Mucosa of descending colon (tissue), 3 donors: ENCODE measurements around the gene OCLN. TPM values are rescaled to one million over a fixed set of nuclear protein-coding genes. Genes with fewer than 3 reads are reported as not detected.
"Not testable (repeated sequence)": the region's sequence is repeated elsewhere in the genome, so short reads cannot be mapped to it uniquely, and the experiment has no call there.

Experiments
- ATAC-seq: fragments of 200-7000 bp; cut with Tn5 transposase; one replicate; pipeline ENCODE4 v1.9.1; 2020; ENCODE audit warnings: mild to moderate bottlenecking, moderate library complexity
- DNase-seq, 3 donors: peaks; one replicate each; pipeline ENCODE4 v3.0.0-alpha.2; 2020
- H3K36me3 ChIP-seq: fragments of 200-600 bp; one replicate; pipeline ENCODE4 v1.8.0; 2021; ENCODE audit warnings: low read depth, mild to moderate bottlenecking
- H3K4me1 ChIP-seq: fragments of 200-600 bp; one replicate; pipeline ENCODE4 v1.8.0; 2021; ENCODE audit warnings: low read depth, mild to moderate bottlenecking
- H3K4me3 ChIP-seq: fragments of 200-600 bp; one replicate; pipeline ENCODE4 v1.8.0; 2021; ENCODE audit warnings: mild to moderate bottlenecking
- H3K9me3 ChIP-seq: fragments of 200-600 bp; one replicate; pipeline ENCODE4 v1.8.0; 2021; ENCODE audit warnings: mild to moderate bottlenecking
- intact Hi-C, 2 donors: fragments of 100-400 bp; cut with DNase I in 1 of 2; cut with micrococcal nuclease in 1 of 2; formaldehyde crosslinking; loops; one replicate each; pipeline versions ENCODE4 v1.11.0 to v1.11.1; 2022; cut with DNase I, micrococcal nuclease
- total RNA-seq, 3 donors: library from RNA; stranded (reverse); fragmentation: NEBNext Ultra II Directional in 2 of 3; extraction: Animal tissue kit (Norgen Biotek cat#: 25700) in 2 of 3; gene quantifications; one replicate each; pipeline versions ENCODE4 v1.2.1 to v1.2.4, GENCODE V29; 2021 to 2023
- TF ChIP-seq, protein P1 (sequence below): fragments of 200-600 bp; IDR thresholded peaks from one replicate; pipeline ENCODE4 v1.8.0; 2022; ENCODE audit warnings: antibody characterized with exemption, mild to moderate bottlenecking
- donor health status: DM: no; HTN: no; CAD: no; lungs with moderate emphysema.
- donor health status: DM: no; HTN: no; CAD: no.
- donor health status: DM: no; HTN: yes; CAD: no.

Gene OCLN
- total RNA-seq, 3 donors from 2014 or later: 50.2 to 134 (median 130) TPM

DNA sequence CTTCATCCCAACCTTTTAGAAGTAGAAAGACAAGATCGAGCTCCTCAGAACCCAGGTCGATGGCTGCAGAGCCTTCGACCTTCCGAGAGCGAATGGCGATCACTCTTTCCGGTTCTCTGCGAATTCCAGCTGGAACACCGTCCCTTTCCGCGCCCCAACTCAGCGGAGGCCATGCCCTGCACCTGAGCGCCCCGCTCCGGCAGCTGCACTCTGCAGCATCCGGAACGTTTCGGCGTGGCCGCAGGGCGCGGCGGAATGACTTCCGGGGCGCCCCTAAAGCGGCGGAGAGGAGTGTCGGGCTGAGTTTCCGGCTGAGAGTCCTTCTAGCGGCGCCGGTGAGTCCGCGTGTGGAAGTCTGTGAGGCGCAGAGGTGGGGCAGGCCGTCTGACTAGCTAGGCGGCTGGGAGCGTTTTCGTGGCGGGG is 67.3 kb downstream of the OCLN start, which contains the start of gene GTF2H2C:
Gene GTF2H2C (plus strand): TSS at position 284 of the 423 bp plus-strand sequence. CDS start 4,942 bp downstream, outside the sequence.
- ATAC-seq (peak; percentile 99), DNase-seq (peak; percentile 88)
- H3K4me3 ChIP-seq, H3K36me3 ChIP-seq, intact Hi-C loops, H3K9me3 ChIP-seq, H3K4me1 ChIP-seq: not testable (repeated sequence)
- TF ChIP-seq, protein P1, sequence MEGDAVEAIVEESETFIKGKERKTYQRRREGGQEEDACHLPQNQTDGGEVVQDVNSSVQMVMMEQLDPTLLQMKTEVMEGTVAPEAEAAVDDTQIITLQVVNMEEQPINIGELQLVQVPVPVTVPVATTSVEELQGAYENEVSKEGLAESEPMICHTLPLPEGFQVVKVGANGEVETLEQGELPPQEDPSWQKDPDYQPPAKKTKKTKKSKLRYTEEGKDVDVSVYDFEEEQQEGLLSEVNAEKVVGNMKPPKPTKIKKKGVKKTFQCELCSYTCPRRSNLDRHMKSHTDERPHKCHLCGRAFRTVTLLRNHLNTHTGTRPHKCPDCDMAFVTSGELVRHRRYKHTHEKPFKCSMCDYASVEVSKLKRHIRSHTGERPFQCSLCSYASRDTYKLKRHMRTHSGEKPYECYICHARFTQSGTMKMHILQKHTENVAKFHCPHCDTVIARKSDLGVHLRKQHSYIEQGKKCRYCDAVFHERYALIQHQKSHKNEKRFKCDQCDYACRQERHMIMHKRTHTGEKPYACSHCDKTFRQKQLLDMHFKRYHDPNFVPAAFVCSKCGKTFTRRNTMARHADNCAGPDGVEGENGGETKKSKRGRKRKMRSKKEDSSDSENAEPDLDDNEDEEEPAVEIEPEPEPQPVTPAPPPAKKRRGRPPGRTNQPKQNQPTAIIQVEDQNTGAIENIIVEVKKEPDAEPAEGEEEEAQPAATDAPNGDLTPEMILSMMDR: peak; percentile 30

DNA sequence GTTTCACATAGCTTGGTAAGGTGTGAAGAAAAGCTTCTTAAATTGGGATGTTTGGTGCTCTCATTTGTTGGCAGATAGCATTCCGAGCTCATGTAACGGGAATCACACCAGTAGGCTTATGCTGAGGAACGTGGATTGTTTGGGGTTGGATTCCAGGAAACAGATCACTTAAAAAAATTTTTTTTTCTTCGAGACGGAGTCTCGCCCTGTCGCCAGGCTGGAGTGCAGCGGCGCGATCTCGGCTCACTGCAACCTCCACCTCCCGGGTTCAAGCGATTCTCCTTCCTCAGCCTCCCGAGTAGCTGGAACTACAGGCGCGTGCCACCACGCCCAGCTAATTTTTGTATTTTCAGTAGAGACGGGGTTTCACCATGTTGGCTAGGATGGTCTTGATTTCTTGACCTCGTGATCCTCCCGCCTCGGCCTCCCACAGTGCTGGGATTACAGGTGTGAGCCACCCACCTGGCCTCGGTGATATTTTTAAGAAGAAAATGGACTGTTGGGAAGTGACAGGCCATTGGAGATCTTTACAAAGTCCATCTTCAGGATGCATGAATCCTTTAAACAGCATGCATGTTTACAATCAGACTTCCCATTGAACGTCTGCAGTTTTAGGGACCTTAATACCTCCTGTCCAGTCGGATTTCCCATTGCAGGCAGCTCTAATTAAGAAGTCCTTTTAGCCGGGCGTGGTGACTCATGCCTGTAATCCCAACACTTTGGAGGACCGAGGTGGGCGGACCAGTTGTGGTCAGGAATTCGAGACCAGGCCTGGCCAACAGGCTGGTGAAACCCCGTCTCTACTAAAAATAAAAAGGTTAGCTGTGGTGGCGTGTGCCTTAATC is 68.2 kb downstream of the OCLN start:
- intact Hi-C loops, H3K4me1 ChIP-seq, H3K36me3 ChIP-seq, H3K9me3 ChIP-seq, H3K4me3 ChIP-seq: not testable (repeated sequence)
- DNase-seq (peak in 1 of 3 donors; percentile 35), ATAC-seq (peak; percentile 23)

DNA sequence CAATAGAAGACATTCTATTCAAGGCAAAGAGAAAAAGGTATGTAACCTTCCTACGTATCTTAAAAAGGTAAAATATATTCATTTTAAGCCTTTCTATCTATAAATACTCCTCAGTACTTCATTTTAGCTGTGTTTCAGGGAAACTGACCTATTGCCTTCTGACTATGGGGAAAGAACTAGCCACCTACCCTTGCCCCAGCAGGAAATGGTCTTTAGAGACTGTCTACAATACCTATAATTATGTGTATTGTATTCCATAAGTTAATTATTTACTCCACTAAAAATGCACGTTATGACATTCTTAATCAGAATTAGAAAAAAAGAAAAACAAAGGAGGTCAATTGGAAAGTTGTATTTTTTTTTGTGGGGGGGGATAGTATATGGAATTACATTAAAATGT is 73.6 kb downstream of the OCLN start:
- H3K9me3 ChIP-seq, H3K4me3 ChIP-seq, H3K4me1 ChIP-seq, H3K36me3 ChIP-seq, DNase-seq, intact Hi-C loops: not testable (repeated sequence)
- ATAC-seq: peak; percentile 73

DNA sequence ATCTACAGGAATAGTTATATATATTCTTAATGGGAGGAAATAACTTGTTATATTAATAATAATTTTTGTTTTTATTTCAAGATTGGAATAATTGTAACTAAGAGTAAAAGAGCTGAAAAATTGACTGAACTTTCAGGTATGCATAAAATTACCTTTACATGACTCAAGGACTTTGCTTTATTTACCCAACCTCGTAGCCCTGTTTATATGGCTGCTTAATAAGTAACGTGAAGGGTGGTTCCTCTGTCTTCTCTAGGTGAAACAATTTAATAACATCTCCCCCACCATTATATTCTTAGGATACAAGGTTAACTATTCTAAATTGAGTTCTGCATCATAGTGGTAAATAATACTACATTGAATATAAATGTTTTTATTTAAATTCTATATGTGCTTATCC is 75.5 kb downstream of the OCLN start:
- H3K36me3 ChIP-seq, H3K9me3 ChIP-seq, H3K4me1 ChIP-seq, H3K4me3 ChIP-seq, DNase-seq, intact Hi-C loops: not testable (repeated sequence)
- peak; percentile 38 for ATAC-seq

DNA sequence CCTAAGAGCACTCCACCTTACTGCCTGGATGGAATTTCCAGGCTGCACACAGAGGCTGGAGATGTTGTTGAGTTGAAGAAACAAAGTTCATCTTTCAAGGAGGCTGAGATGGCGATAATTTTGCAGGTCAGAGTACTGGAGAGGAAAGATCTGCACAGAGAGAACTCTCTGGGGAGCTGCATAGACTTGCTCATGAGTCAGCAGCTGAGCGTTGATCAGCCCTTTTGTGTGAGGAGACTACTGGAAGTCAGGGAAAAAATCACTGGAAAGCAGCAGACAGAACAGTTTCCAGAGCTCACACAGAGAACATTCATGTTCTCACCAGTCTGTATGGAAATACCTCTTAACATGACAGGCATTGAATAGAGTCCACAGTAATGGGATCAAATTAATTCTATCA is 90.8 kb downstream of the OCLN start:
- ATAC-seq, H3K9me3 ChIP-seq, H3K4me3 ChIP-seq, H3K36me3 ChIP-seq, intact Hi-C loops, H3K4me1 ChIP-seq, DNase-seq: not testable (repeated sequence)

DNA sequence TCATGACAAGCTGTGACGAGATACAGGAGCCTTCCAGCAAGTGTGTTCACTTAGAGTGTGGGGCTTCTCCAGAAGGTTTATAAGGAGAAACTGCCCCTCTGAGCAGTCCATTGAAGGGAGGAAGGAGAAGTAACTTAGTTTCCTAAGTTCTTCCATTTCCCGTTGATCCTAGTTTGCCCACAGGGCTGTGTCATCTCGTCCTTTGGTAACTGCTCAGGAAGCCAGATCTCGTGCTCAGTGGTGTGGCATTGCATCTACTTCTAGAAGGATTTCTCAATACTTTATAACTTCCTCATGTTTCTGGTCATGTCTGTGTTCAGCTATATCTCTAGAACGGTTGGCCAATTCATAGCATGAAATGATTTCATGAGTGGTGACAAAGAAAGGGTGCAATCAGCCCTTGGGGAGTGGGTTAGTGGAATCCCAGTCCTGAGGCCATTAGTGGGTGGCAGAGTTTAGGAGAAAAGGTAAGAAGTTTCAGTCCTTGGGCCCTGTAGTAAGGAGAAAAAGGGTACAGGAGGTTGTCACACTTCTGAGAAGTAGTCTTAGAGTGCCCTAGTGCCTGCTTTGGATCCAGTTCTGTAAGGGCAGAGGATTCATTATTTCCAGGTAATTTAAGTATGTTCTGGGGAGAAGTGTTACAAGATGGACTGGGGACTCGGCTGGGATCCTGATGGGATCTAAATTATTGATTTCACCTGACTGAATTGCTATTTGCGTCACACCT is 103.7 kb downstream of the OCLN start:
- H3K4me3 ChIP-seq, H3K36me3 ChIP-seq, H3K9me3 ChIP-seq, H3K4me1 ChIP-seq, DNase-seq, intact Hi-C loops: not testable (repeated sequence)
- peak; percentile 72 for ATAC-seq

DNA sequence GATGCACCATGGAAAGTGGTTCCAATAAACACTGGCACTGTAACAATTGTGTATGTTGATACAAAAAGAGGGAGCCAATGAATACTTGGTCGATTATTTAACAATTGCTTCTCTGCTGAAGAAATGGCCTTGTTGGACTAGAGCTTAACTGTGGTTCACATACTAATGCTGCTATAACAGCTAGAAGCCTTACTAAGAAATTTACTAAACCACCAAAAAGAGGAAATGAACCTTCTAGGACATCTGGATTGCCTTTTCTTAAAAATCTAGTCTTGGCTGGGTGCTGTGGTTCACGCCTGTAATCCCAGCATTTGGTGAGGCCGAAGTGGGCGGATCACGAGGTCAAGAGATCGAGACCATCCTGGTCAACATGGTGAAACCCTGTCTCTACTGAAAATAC is 109.4 kb downstream of the OCLN start:
- DNase-seq, H3K4me3 ChIP-seq, H3K4me1 ChIP-seq, H3K36me3 ChIP-seq, intact Hi-C loops, H3K9me3 ChIP-seq: not testable (repeated sequence)
- peak; percentile 48 for ATAC-seq

DNA sequence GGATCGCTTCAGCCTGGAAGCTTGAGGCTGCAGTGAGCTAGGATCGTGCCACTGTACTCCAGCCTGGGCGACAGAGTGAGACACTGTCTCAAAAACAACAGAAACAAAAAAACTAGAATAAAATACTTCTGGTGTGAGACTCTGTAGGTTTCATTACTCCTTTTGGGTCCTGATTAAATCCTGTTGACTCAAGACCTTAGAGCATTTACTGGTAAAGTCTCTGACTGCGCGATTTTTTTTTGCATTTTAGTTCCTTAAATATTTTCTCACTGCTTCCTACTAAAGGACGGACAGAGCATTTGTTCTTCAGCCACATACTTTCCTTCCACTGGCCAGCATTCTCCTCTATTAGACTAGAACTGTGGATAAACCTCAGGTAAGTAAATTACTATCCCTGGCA is 114.2 kb downstream of the OCLN start:
- intact Hi-C loops, DNase-seq, H3K9me3 ChIP-seq, H3K36me3 ChIP-seq, H3K4me1 ChIP-seq, H3K4me3 ChIP-seq: not testable (repeated sequence)
- ATAC-seq: peak; percentile 40

Other genes starting within 250 kb of the OCLN start
- 10 to 100 TPM; 15.9 to 25.4 (median 24.2) TPM for gene CCDC125, start 160.0 kb upstream of the OCLN start, total RNA-seq
- gene AK6, start 123.3 kb upstream of the OCLN start, total RNA-seq: 10 to 100 TPM; 21.4 to 35.8 (median 28.5) TPM
- gene TAF9, start 123.3 kb upstream of the OCLN start, total RNA-seq: 10 to 100 TPM; 36.5 to 47.7 (median 36.8) TPM
- gene RAD17, start 123.0 kb upstream of the OCLN start, total RNA-seq: 10 to 100 TPM; 15.8 to 20.9 (median 17.6) TPM
- 10 to 100 TPM; 22.9 to 63.1 (median 48.0) TPM for gene MARVELD2, start 77.7 kb upstream of the OCLN start, total RNA-seq
- gene GTF2H2C, start 67.4 kb downstream of the OCLN start, total RNA-seq: 10 to 100 TPM; 25.7 to 39.1 (median 26.4) TPM